ENCODE measurements around the gene ABCG1.

GRCh38 chr21:42271065-42271464, 52.1 kb downstream of the ABCG1 start:
- TF ChIP-seq CTCF (IDR thresholded peaks at IDR 0.05; ENCODE audit: low read length) (no peak), EZH2phosphoT487 (IDR thresholded peaks at IDR 0.05; ENCODE audit: low read length) (no peak), EZH2 (optimal IDR thresholded peaks at IDR 0.05; ENCODE audit: low read depth, low read length) (no peak)
